Stomach (tissue), 9 donors: ENCODE measurements around the gene YPEL1. TPM values are rescaled to one million over a fixed set of nuclear protein-coding genes. Genes with fewer than 3 reads are reported as not detected.

Experiments used
- DNase-seq, 2 donors: peaks; one replicate each; pipeline versions ENCODE4 v3.0.0 to v3.0.0-alpha.2; 2013 to 2019
- H3K27ac ChIP-seq, 5 donors: fragments of 200-600 bp in 4 of 5; sonication (generic) in 4 of 5; one replicate each; pipeline ENCODE4 v1.5.1; 2013 to 2019; ENCODE audit warnings: mild to moderate bottlenecking in 1 of 5, moderate library complexity in 1 of 5
- H3K27me3 ChIP-seq, 3 donors: fragments of 200-600 bp; sonication (generic); one replicate each; pipeline ENCODE4 v1.5.1; 2017 to 2019; ENCODE audit warnings: mixed run types in 1 of 3
- H3K36me3 ChIP-seq, 4 donors: fragments of 200-600 bp; sonication (generic); 1 replicate in 3 of 4; 2 replicates in 1 of 4; pipeline ENCODE4 v1.5.1; 2016 to 2019
- H3K4me1 ChIP-seq, 4 donors: fragments of 200-600 bp; sonication (generic); one replicate each; pipeline ENCODE4 v1.5.1; 2016 to 2019
- H3K4me3 ChIP-seq, 4 donors: fragments of 200-600 bp; sonication (generic) in 3 of 4; one replicate each; pipeline ENCODE4 v1.5.1; 2016 to 2019; ENCODE audit warnings: mild to moderate bottlenecking in 1 of 4
- H3K9me3 ChIP-seq, 4 donors: fragments of 200-600 bp; sonication (generic); one replicate each; pipeline ENCODE4 v1.5.1; 2016 to 2019
- CTCF ChIP-seq, 7 experiments: fragments of 450-650 bp in 4 of 7; fragments of 200-600 bp in 3 of 7; sonication (generic) in 3 of 7; IDR thresholded peaks; one replicate each; pipeline ENCODE4 v1.5.1; 2016 to 2019; ENCODE audit warnings: antibody characterized with exemption in 7 of 7, control low read depth in 2 of 7, mild to moderate bottlenecking in 1 of 7
- EP300 ChIP-seq: sonication (generic); formaldehyde crosslinking; IDR thresholded peaks from one replicate; pipeline ENCODE4 v1.6.1; 2017; ENCODE audit warnings: antibody characterized with exemption
- POLR2A ChIP-seq, 4 donors: fragments of 450-650 bp; IDR thresholded peaks; one replicate each; pipeline ENCODE4 v1.6.1; 2016; ENCODE audit warnings: antibody characterized with exemption in 4 of 4, control low read depth in 2 of 4, mild to moderate bottlenecking in 1 of 4, moderate library complexity in 1 of 4
- POLR2AphosphoS5 ChIP-seq, 3 donors: sonication (generic); formaldehyde crosslinking; IDR thresholded peaks; one replicate each; pipeline ENCODE4 v1.6.1; 2016; ENCODE audit warnings: antibody characterized with exemption in 3 of 3
- WGBS, 5 donors: extraction: QIAGEN DNeasy Blood & Tissue Kit in 3 of 5; methylation state at CpG; one replicate each; pipeline versions ENCODE4 v1.1.5 to v1.1.7; 2013 to 2018; 5-methylcytosine and 5-hydroxymethylcytosine counted together
- intact Hi-C: fragments of 100-400 bp; cut with DNase I; formaldehyde crosslinking; loops from one replicate; pipeline ENCODE4 v1.15.1; 2023; ENCODE audit warnings: low total_unique reads
- polyA plus RNA-seq, 3 donors: library from polyadenylated mRNA; stranded (reverse); fragments of 200-250 nt; gene quantifications; one replicate each; pipeline ENCODE4 v1.2.3, GENCODE V29; 2013
- total RNA-seq, 5 donors: library from RNA; depleted of rRNA; stranded (reverse); fragments of >200 nt; gene quantifications; one replicate each; pipeline versions ENCODE4 v1.1.0 to v1.2.3, GENCODE V29; 2014 to 2016
- donor health status: healthy with polysubstance abuse.
- donor health status: Bipolar disorder and iron deficiency.
- donor health status: healthy.

Gene YPEL1
- total and polyA plus RNA-seq, 8 donors = 0.58 to 22.2 (median 4.4) TPM

- peaks cover 0 to 18% (median 0%) of the 10 kb centered on the region in 3 donors for H3K27me3 ChIP-seq
- no peak for TF ChIP-seq POLR2A (IDR thresholded peaks at IDR 0.05)
- no peak for TF ChIP-seq EP300
- TF ChIP-seq CTCF (IDR thresholded peaks at IDR 0.05) = no peak
- TF ChIP-seq POLR2AphosphoS5 (IDR thresholded peaks at IDR 0.05) = no peak
Observed at GRCh38 chr22:21657020-21657359, 78.6 kb downstream of the YPEL1 start.

GRCh38 chr22:21652547-21653545 lies 82.7 kb downstream of the YPEL1 start:
- TF ChIP-seq CTCF (IDR thresholded peaks at IDR 0.05) = no peak
- no peak for TF ChIP-seq POLR2AphosphoS5 (IDR thresholded peaks at IDR 0.05)
- TF ChIP-seq POLR2A (IDR thresholded peaks at IDR 0.05) = no peak
- TF ChIP-seq EP300 = no peak
- Histone ChIP-seq H3K27ac (peak overlapping the region in 4 of 5 donors; percentile 31 to 54 (median 46)), H3K9me3 (no peaks in the 10 kb centered on the region), H3K36me3 (peaks cover 0 to 19% (median 12%) of the 10 kb centered on the region in 4 donors), H3K4me3 (peak overlapping the region; percentile 48 to 75 (median 59)), H3K27me3 (peaks cover 0 to 12% (median 0%) of the 10 kb centered on the region in 3 donors), H3K4me1 (peaks cover 15 to 40% (median 34%) of the 10 kb centered on the region in 4 donors)
- WGBS, 5 donors = 25 to 27% (median 27%) methylated on average over 26 to 40 of the region's 40 CpGs
- intact Hi-C loops = no loop called here
- no peak for DNase-seq

More at GRCh38 chr22:21657020-21657359, 78.6 kb downstream of the YPEL1 start:
- intact Hi-C loops = no loop called here
- DNase-seq = no peak
- no peaks in the 10 kb centered on the region for H3K9me3 ChIP-seq
- 24 to 34% (median 29%) methylated on average over 17 of the region's 17 CpGs for WGBS, 5 donors
- peak overlapping the region in 2 of 5 donors; percentile 26 to 46 for H3K27ac ChIP-seq
- H3K36me3 ChIP-seq = no peaks in the 10 kb centered on the region
- peak overlapping the region; percentile 53 to 75 (median 68) for H3K4me3 ChIP-seq
- peaks cover 7 to 31% (median 27%) of the 10 kb centered on the region in 4 donors for H3K4me1 ChIP-seq

DNA sequence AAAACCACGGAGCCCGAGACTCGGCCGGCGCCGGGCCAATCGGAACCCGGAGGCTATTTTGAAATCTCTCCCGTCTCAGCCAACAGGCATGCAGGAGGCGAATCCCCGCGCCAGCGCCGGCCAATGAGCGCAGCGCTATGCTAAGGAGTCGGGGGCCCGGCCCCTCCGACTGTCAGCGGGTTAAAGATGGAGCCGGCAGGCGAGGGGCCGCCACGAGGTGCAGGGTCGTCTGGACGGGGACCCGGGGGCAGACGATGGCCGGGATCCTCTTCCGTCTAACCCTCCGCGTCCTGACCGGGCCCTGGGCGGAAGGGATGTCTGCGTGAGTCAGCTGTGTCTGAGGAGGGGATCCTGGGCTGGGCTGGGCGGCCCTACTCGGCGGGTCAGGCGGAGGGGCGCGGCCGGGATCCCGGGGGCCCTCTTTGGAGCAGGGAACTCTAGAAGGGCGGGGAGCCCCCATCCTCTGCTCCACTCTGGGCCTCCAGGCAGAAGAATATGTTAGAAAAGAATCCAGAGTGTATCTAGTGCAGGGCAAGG lies 83.5 kb downstream of the YPEL1 start:
- DNase-seq = peak; percentile 91 to 96
- H3K36me3 ChIP-seq = peaks cover 0 to 22% (median 12%) of the 10 kb centered on the region in 4 donors
- intact Hi-C loops = no loop called here
- no peaks in the 10 kb centered on the region for H3K9me3 ChIP-seq
- H3K4me1 ChIP-seq = peaks cover 15 to 32% (median 28%) of the 10 kb centered on the region in 4 donors
- H3K4me3 ChIP-seq = peak overlapping the region; percentile 48 to 75 (median 59)
- peaks cover 0 to 4% (median 0%) of the 10 kb centered on the region in 3 donors for H3K27me3 ChIP-seq
- TF ChIP-seq POLR2AphosphoS5 (IDR thresholded peaks at IDR 0.05) (peak in 1 of 3 donors; percentile 24), POLR2A (IDR thresholded peaks at IDR 0.05) (no peak), EP300 (no peak), CTCF (IDR thresholded peaks at IDR 0.05) (no peak)
- 1 to 2% (median 1%) methylated on average over 34 to 44 of the region's 44 CpGs for WGBS, 5 donors
- H3K27ac ChIP-seq = peak overlapping the region in 4 of 5 donors; percentile 31 to 54 (median 46)

GRCh38 chr22:21651521-21652009 lies 84.0 kb downstream of the YPEL1 start:
- Histone ChIP-seq H3K9me3 (no peaks in the 10 kb centered on the region), H3K4me1 (peaks cover 15 to 32% (median 29%) of the 10 kb centered on the region in 4 donors), H3K27me3 (peaks cover 0 to 4% (median 0%) of the 10 kb centered on the region in 3 donors), H3K27ac (peak overlapping the region in 4 of 5 donors; percentile 31 to 54 (median 46)), H3K4me3 (peak overlapping the region; percentile 48 to 75 (median 59)), H3K36me3 (peaks cover 0 to 24% (median 12%) of the 10 kb centered on the region in 4 donors)
- intact Hi-C loops = no loop called here
- whole genome bisulfite sequencing, 5 donors = 0 to 1% (median 1%) methylated on average over 22 to 29 of the region's 29 CpGs
- no peak for TF ChIP-seq CTCF (IDR thresholded peaks at IDR 0.05)
- TF ChIP-seq POLR2AphosphoS5 (IDR thresholded peaks at IDR 0.05) = no peak
- TF ChIP-seq POLR2A (IDR thresholded peaks at IDR 0.05) = no peak
- no peak for TF ChIP-seq EP300
- no peak for DNase-seq
